PC-3 (cell line): Measurements from ENCODE around the gene TTC27. TPM values are rescaled to one million over a fixed set of nuclear protein-coding genes. Genes with fewer than 3 reads are reported as not detected.

Source experiments
- ATAC-seq: fragments of 200-7000 bp; cut with Tn5 transposase; 2 replicates; pipeline ENCODE4 v1.9.1; 2020; ENCODE audit warnings: mild to moderate bottlenecking, moderate library complexity
- BruUV-seq: library from RNA; stranded (reverse); fragments of 400-500 nt; replicated peaks from 2 replicates; lab custom pipeline; 2021; lab: Mats Ljungman, UMichigan
- CTCF ChIA-PET: fragments of 300-600 bp; sonication (Branson Sonifier 250); formaldehyde crosslinking; loops from one replicate; lab custom pipeline; 2022; ENCODE audit warnings: antibody characterized with exemption; lab: Charles Lee
- POLR2A ChIA-PET: fragments of 300-600 bp; sonication (Branson Sonifier 250); formaldehyde crosslinking; loops from one replicate; lab custom pipeline; 2022; ENCODE audit warnings: antibody characterized with exemption; ENCODE audit not compliant: unreplicated experiment; lab: Charles Lee
- DNase-seq: peaks from one replicate; pipeline ENCODE4 v3.0.0-alpha.2; 2015
- H2AFZ ChIP-seq: fragments of 300-600 bp; sonication (generic); 2 replicates; pipeline ENCODE4 v1.6.0; 2016; ENCODE audit warnings: antibody characterized with exemption, low read length
- H3F3A ChIP-seq: fragments of 300-600 bp; sonication (generic); one replicate; pipeline ENCODE4 v1.6.0; 2017; ENCODE audit warnings: antibody characterized with exemption, low read length, control low read depth, mild to moderate bottlenecking; ENCODE audit not compliant: unreplicated experiment
- H3K27ac ChIP-seq: fragments of 300-600 bp; sonication (generic); 2 replicates; pipeline ENCODE4 v1.5.1; 2016; ENCODE audit warnings: mild to moderate bottlenecking, low read length
- H3K27me3 ChIP-seq: fragments of 300-600 bp; sonication (generic); 2 replicates; pipeline ENCODE4 v1.6.1; 2016; ENCODE audit warnings: low read length, mixed read lengths
- H3K36me3 ChIP-seq: fragments of 300-600 bp; sonication (generic); 2 replicates; pipeline ENCODE4 v1.6.1; 2016; ENCODE audit warnings: low read depth, mixed run types, low read length, mixed read lengths
- H3K4me1 ChIP-seq: fragments of 300-600 bp; sonication (generic); 2 replicates; pipeline ENCODE4 v1.5.1; 2016; ENCODE audit warnings: low read length; ENCODE audit not compliant: insufficient read depth
- H3K4me2 ChIP-seq: fragments of 300-600 bp; sonication (generic); 2 replicates; pipeline ENCODE4 v1.6.0; 2016; ENCODE audit warnings: low read length
- H3K4me3 ChIP-seq: fragments of 300-600 bp; sonication (generic); 2 replicates; pipeline ENCODE4 v1.5.1; 2016; ENCODE audit warnings: mild to moderate bottlenecking, low read length, mixed read lengths
- H3K79me2 ChIP-seq: fragments of 300-600 bp; sonication (generic); 2 replicates; pipeline ENCODE4 v1.6.1; 2017; ENCODE audit warnings: low read length, mixed read lengths
- H3K9ac ChIP-seq: fragments of 300-600 bp; sonication (generic); 2 replicates; pipeline ENCODE4 v1.6.0; 2016; ENCODE audit warnings: mild to moderate bottlenecking, low read length
- H3K9me2 ChIP-seq: fragments of 300-600 bp; sonication (generic); replicated peaks from 2 replicates; pipeline ENCODE4 v1.6.1; 2016; ENCODE audit warnings: mixed run types, low read length, mixed read lengths
- H3K9me3 ChIP-seq: fragments of 300-600 bp; sonication (generic); 2 replicates; pipeline ENCODE4 v1.6.1; 2016; ENCODE audit warnings: low read length, mixed read lengths
- H4K20me1 ChIP-seq: fragments of 300-600 bp; sonication (generic); 2 replicates; pipeline ENCODE4 v1.6.1; 2016; ENCODE audit warnings: low read length, mixed read lengths
- EZH2 ChIP-seq: fragments of 300-600 bp; sonication (generic); IDR thresholded peaks from one replicate; pipeline ENCODE4 v1.6.1; 2017; ENCODE audit warnings: antibody characterized with exemption, mild to moderate bottlenecking, low read length; ENCODE audit not compliant: unreplicated experiment
- EZH2phosphoT487 ChIP-seq: fragments of 300-600 bp; sonication (generic); IDR thresholded peaks from 2 replicates; pipeline ENCODE4 v1.6.1; 2018; ENCODE audit warnings: mild to moderate bottlenecking, antibody characterized with exemption, low read length, borderline replicate concordance
- intact Hi-C: fragments of 100-400 bp; cut with micrococcal nuclease; formaldehyde crosslinking; loops from 2 replicates; pipeline ENCODE4 v1.9.0; 2023
- total RNA-seq: library from RNA; depleted of rRNA; stranded (reverse); fragments of >200 nt; gene quantifications from 2 replicates; pipeline ENCODE4 v1.2.3, GENCODE V29; 2014
- TF ChIP-seq, protein P1 (sequence below): fragments of 300-600 bp; sonication (generic); conservative IDR thresholded peaks from 2 replicates; pipeline ENCODE4 v1.5.1; 2017; ENCODE audit warnings: antibody characterized with exemption, low read depth, mild to moderate bottlenecking, low read length

The TTC27 gene
- total RNA-seq, 1 experiment from 2014 or later = 33.0 TPM

DNA sequence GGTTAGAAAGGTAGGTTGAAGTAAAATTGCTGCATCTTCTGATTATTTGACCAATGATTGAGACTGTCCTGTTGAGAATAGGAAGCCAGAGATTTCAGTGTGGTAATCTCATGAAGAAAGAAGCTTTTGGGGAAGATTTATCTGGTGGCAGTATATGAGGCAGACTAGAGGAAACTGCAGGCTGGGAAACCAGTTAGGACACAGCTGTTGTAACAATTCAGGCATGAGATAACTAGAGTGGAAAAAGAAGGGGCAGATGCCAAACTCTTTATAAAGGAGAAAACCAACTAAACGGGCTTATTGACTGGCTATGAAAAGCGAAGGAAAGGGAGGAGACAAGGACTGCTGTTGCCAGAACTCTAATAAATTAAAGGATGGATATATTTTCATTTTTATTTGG is 155.6 kb downstream of the TTC27 start:
- Histone ChIP-seq H3K79me2 (no peaks in the 10 kb centered on the region), H3K36me3 (peaks cover 12% of the 10 kb centered on the region; the same call in 1 of the 2 replicates), H3K4me3 (no peak overlapping the region), H3K9me2 (no peaks in the 10 kb centered on the region), H3F3A (no peaks in the 10 kb centered on the region), H3K9ac (no peak overlapping the region), H4K20me1 (no peaks in the 10 kb centered on the region), H3K9me3 (no peaks in the 10 kb centered on the region), H3K27me3 (no peaks in the 10 kb centered on the region), H3K4me1 (no peaks in the 10 kb centered on the region), H2AFZ (no peak overlapping the region), H3K27ac (no peak overlapping the region), H3K4me2 (no peak overlapping the region)
- intact Hi-C loops = no loop called here
- DNase-seq = no peak
- no peak for ATAC-seq
- no peak for TF ChIP-seq EZH2phosphoT487
- TF ChIP-seq EZH2 = no peak
- TF ChIP-seq, protein P1, sequence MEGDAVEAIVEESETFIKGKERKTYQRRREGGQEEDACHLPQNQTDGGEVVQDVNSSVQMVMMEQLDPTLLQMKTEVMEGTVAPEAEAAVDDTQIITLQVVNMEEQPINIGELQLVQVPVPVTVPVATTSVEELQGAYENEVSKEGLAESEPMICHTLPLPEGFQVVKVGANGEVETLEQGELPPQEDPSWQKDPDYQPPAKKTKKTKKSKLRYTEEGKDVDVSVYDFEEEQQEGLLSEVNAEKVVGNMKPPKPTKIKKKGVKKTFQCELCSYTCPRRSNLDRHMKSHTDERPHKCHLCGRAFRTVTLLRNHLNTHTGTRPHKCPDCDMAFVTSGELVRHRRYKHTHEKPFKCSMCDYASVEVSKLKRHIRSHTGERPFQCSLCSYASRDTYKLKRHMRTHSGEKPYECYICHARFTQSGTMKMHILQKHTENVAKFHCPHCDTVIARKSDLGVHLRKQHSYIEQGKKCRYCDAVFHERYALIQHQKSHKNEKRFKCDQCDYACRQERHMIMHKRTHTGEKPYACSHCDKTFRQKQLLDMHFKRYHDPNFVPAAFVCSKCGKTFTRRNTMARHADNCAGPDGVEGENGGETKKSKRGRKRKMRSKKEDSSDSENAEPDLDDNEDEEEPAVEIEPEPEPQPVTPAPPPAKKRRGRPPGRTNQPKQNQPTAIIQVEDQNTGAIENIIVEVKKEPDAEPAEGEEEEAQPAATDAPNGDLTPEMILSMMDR = no peak
- ChIA-PET POLR2A (no interaction called here), CTCF (no interaction called here)
- no TSS peak for BruUV-seq

GRCh38 chr2:32783933-32784332 is 156.1 kb downstream of the TTC27 start:
- Histone ChIP-seq H3K9me3 (no peaks in the 10 kb centered on the region), H3K4me3 (no peak overlapping the region), H3K4me1 (no peaks in the 10 kb centered on the region), H3K27me3 (no peaks in the 10 kb centered on the region), H3K27ac (no peak overlapping the region), H3K36me3 (peaks cover 12% of the 10 kb centered on the region; the same call in 1 of the 2 replicates), H4K20me1 (no peaks in the 10 kb centered on the region), H3K9ac (no peak overlapping the region), H3K79me2 (no peaks in the 10 kb centered on the region), H3K9me2 (no peaks in the 10 kb centered on the region), H3F3A (no peaks in the 10 kb centered on the region), H2AFZ (no peak overlapping the region), H3K4me2 (no peak overlapping the region)
- ChIA-PET CTCF (no interaction called here), POLR2A (no interaction called here)
- DNase-seq = no peak
- no peak for TF ChIP-seq EZH2phosphoT487
- TF ChIP-seq, protein P1 = no peak
- ATAC-seq = no peak
- BruUV-seq = no TSS peak
- intact Hi-C loops = no loop called here

DNA sequence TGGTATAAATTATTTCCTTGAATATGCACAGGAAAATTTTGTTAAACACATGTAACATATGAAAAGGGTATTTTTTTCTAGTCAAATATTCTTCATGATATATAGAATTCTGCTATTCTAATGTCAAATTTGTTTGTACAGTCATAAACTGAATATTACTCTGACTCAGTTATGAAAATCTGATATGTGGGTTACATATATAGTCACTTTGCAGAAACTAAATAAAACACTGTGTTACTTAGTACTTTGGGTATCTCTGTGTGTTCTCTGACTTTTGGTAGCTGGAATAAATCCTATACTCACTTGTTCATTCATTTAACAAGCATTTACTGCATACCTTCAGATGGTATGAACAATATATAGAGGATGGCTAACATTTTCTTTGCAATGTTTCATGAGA is 159.4 kb downstream of the TTC27 start:
- Histone ChIP-seq H3K79me2 (no peaks in the 10 kb centered on the region), H4K20me1 (no peaks in the 10 kb centered on the region), H3K36me3 (peaks cover 3% of the 10 kb centered on the region; the same call in 1 of the 2 replicates), H3K9ac (no peak overlapping the region), H3K9me3 (no peaks in the 10 kb centered on the region), H3K4me1 (no peaks in the 10 kb centered on the region), H3K4me2 (no peak overlapping the region), H3K4me3 (no peak overlapping the region), H3K27me3 (no peaks in the 10 kb centered on the region), H3K27ac (no peak overlapping the region), H2AFZ (no peak overlapping the region), H3F3A (no peaks in the 10 kb centered on the region), H3K9me2 (no peaks in the 10 kb centered on the region)
- POLR2A ChIA-PET = no interaction called here
- no TSS peak for BruUV-seq
- TF ChIP-seq, protein P1 = no peak
- no peak for TF ChIP-seq EZH2phosphoT487
- TF ChIP-seq EZH2 = no peak
- no peak for ATAC-seq
- CTCF ChIA-PET = no interaction called here
- DNase-seq = no peak
- intact Hi-C loops = no loop called here
